Mesodermal cell (in vitro differentiated cells): ENCODE measurements around the gene SEMA4G.
A peak's percentile ranks its signal among the peaks of the same experiment; 100 is the strongest.

ENCODE experiments used
- H3K27ac ChIP-seq: 2 replicates; pipeline ENCODE4 v1.7.0; 2013; ENCODE audit warnings: mild to moderate bottlenecking, low read depth, low read length, moderate library complexity; ENCODE audit not compliant: severe bottlenecking
- H3K36me3 ChIP-seq: 2 replicates; pipeline ENCODE4 v1.7.1; 2013; ENCODE audit warnings: mild to moderate bottlenecking, low read length, moderate library complexity; ENCODE audit not compliant: control insufficient read depth, insufficient read depth
- H3K4me1 ChIP-seq: one replicate; pipeline ENCODE4 v1.7.1; 2013; ENCODE audit warnings: mild to moderate bottlenecking, low read length; ENCODE audit not compliant: insufficient read depth, control insufficient read depth, poor library complexity, severe bottlenecking
- H3K4me3 ChIP-seq: 2 replicates; pipeline ENCODE4 v1.7.0; 2013; ENCODE audit warnings: low read length, control low read depth, mild to moderate bottlenecking; ENCODE audit not compliant: insufficient read depth, poor library complexity, severe bottlenecking; ENCODE audit errors: extremely low read depth
- H3K9me3 ChIP-seq: 2 replicates; pipeline ENCODE4 v1.7.1; 2013; ENCODE audit warnings: mild to moderate bottlenecking, low read length, moderate library complexity; ENCODE audit not compliant: control insufficient read depth
- WGBS, 2 experiments: methylation state at CpG; one replicate each; pipeline ENCODE4 v1.1.5; 2013; ENCODE audit warnings: missing lambda C conversion rate in 2 of 2; ENCODE audit not compliant: insufficient coverage in 2 of 2; 5-methylcytosine and 5-hydroxymethylcytosine counted together

Gene SEMA4G

DNA sequence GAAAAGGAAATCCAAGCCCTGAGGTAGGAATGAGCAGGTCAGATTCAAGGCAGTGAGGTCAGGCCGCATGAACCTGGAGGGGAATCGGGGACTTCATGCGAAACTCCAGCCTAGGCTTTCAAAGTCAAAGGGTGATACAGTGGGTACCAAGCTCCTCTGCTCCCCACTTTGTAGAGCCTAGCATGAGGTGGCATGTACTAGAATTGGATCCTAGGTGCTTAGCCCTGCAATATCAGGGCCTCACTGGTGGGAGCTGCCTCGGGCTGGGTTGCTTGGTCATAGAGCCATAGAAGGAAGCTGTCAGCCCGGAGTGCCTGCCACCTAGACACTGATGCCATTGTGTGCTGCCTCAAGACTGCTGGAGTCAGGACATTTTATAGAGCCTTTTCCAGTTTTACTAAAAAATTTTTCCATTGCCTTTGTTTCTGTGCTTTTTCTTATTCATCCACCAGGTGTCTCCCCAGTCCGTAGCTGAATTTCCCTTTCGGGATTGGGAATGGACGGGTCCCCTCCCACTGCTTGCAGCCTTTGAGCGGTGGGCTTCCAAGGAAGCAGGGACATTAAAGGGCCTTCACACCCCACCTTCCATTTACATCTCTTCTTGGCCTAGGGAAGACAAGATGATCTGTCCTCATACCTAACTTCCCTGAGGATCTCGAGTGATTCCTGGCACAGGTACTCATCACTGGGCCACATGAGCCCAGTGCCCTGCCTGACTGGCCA lies 24.8 kb downstream of the SEMA4G start:
- Histone ChIP-seq H3K36me3 (peaks cover 39% of the 10 kb centered on the region), H3K4me3 (no peak overlapping the region), H3K9me3 (no peaks in the 10 kb centered on the region), H3K4me1 (peaks cover 24% of the 10 kb centered on the region), H3K27ac (no peak overlapping the region)
- WGBS, 2 experiments: 70 to 76% methylated on average over 8 to 10 of the region's 10 CpGs

DNA sequence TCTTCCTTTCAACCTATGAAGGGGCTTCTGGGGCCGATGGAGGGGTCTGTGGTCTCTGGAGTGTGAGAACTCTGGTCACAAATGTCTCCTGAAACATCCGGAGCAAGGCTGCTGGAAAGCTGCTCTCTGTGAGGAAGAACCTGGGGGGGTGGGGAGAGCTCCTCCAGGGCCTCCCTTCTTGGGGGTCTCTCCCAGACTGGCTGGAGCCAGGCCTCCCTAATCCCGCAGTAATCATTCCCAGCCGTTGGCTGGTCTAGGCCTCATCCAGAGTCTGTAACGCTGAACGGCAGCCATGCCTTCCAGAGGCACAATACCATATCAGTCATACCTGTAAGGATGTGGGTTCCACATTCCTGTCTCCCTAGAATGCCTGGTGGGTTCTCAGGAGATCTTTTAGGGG lies 25.9 kb downstream of the SEMA4G start:
- Histone ChIP-seq H3K36me3 (peaks cover 28% of the 10 kb centered on the region), H3K4me3 (no peak overlapping the region), H3K4me1 (peaks cover 20% of the 10 kb centered on the region), H3K27ac (peak overlapping the region; percentile 67), H3K9me3 (no peaks in the 10 kb centered on the region)
- 80 to 86% methylated on average over 4 of the region's 6 CpGs for WGBS, 2 experiments

DNA sequence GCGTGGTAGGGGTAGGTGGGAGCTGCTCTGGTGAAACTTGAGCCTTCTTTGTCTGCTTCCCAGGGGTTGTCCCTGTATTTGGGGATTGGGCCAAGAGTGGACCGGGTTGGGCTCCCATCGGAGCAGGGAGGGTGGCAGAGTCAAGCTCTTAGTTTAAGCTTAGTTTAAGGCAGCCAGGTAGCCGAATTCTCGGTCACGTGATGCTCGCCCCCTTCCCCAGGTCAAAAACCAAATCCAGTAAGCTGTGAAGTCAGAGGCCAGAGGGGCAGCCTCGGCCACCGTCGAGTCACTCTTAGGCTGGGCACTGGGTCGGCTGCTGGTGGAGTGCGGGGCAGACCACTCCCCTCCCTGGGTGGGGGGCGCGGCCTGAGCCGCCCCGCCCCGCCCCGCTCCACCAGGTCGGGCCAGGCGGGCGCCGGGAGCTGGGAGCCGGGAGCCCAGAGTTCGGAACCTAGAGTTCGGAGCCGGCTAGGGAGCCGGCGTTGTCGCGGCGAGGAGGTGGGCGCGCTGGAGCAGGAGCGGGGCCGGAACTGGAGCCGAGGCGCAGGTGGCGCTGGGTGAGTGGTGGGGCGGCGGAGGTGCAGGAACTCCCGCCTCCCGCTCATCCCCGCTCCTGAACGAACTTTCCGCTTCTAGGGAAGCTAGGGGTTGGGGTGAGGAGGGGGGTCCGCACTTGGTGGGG lies 27.5 kb downstream of the SEMA4G start:
- Histone ChIP-seq H3K36me3 (peaks cover 15% of the 10 kb centered on the region), H3K4me1 (peaks cover 32% of the 10 kb centered on the region), H3K27ac (peak overlapping the region; percentile 96), H3K4me3 (peak overlapping the region; percentile 80), H3K9me3 (no peaks in the 10 kb centered on the region)
- 8 to 9% methylated on average over 18 to 25 of the region's 46 CpGs for WGBS, 2 experiments

DNA sequence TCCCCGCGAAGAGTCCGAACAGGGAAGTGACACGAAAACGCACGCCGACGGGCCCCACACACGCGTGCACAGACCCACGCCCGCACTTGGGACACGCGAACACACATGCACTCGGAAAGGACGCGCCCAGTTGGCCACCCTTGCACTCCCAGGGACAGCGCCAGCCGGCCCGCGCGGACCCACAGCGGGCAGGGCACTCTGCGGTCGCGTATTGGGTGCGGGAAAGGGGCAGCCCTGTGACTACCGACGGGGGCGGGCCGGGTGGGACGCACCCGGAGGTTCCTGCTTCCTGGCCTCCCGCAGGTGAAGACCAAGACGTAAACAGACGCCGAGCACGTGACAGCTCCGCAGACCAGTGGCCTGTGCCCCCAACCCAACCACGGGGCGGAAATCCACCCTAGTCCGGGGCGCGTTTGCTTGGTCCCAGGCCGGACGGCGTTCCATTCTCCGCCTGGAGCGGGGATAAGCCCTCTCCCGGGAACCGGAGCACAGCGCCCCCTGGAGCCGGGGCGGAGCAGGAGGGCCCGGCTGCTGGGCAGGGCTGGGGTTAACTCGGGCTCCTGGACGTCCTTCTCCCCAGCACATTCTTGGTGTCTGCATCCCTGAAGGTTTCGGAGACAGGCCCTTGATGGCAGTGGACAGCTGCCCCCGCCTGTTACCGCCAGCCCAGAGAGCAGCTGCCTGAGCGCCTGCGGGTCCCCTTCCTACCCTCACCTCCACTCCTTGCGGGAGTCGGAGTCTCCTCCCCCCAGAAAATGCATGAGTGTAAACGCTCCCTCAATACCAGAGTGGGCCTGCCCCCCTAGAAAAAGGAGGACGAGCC lies 28.3 kb downstream of the SEMA4G start:
- peak overlapping the region; percentile 96 for H3K27ac ChIP-seq
- H3K4me3 ChIP-seq: peak overlapping the region; percentile 80
- H3K4me1 ChIP-seq: peaks cover 36% of the 10 kb centered on the region
- H3K36me3 ChIP-seq: peaks cover 16% of the 10 kb centered on the region
- 0% methylated on average over 57 to 59 of the region's 66 CpGs for WGBS, 2 experiments
- no peaks in the 10 kb centered on the region for H3K9me3 ChIP-seq

DNA sequence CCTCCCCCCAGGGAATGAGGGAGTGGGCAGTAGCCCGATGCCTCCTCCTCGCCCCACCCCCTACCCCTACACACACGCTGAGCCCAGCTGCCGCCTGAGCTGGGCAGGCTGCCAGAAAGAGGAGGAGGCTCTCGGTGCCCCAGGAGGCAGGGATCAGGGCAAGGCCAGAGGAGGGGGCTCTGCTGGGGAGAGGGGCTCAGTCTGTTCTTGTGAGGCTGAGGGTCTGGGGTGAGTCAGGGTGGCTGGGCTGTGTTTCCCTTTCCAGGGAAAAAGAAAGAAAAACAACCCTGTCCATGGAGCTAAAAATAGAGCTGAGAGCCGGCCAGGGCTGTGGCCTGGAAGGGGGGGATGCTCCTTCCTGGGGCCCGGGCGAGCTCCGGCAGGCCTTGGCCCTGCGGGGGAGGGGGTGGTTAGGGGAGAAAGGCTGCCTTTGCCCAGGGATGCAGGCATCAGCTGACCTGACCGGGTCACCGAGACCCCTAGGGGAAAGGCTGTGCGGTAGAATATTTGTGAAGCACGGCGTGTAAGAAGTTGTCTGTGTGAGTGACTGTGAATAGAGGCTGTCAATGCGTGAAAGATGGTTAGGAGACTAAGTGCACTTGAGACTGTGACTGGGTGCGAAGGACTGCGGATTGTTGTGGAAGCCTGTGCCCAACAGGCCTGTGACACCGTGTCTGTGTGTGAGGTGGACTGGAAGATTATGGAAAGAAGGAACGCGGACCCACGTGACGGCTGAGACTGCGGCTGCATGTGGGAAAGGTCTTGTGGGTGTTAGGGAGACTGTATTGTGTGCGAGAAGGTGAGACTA lies 29.1 kb downstream of the SEMA4G start:
- Histone ChIP-seq H3K36me3 (peaks cover 19% of the 10 kb centered on the region), H3K4me3 (peak overlapping the region; percentile 80), H3K27ac (peak overlapping the region; percentile 96), H3K9me3 (no peaks in the 10 kb centered on the region), H3K4me1 (peaks cover 36% of the 10 kb centered on the region)
- 8 to 13% methylated on average over 11 to 20 of the region's 25 CpGs for WGBS, 2 experiments

DNA sequence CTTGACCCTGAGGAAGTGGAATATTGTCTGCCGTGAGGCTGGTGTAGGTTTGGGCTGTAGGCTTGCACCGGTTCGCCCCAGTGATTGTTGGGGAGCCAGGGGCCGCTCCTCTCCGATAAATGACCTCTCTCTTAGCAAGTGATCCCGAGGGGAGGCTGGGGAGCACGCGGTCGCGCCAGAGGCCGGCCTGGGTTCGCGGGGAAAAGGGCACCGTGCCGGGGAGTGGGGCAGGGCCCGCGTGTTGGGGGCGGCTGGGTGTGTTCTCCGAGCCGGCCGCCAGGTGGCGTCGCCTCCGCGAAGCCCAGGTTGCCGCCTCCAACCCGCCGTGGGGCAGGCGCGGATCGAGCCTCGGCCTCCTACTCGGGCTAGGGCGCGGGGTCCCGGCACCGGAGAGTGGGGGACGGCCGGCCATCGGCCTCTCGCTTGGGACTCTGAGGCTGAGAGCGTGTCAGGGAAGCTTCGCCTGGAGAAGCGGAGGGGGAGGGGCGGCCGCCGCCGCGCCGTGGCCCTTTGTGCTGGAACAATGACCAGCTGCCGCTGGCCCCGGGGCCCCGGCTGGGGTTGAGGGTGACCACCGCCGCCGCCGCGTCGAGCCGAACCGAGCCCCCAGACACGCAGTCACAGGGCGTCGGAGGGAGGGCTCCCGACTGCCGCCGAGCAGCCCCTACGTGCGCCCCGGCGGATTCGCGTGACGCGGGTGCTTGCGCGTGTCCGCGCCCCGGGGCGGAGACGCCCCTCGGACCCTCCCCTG lies 29.9 kb downstream of the SEMA4G start:
- 1 to 2% methylated on average over 34 to 52 of the region's 83 CpGs for WGBS, 2 experiments
- H3K36me3 ChIP-seq: peaks cover 20% of the 10 kb centered on the region
- H3K4me1 ChIP-seq: peaks cover 36% of the 10 kb centered on the region
- no peaks in the 10 kb centered on the region for H3K9me3 ChIP-seq
- H3K4me3 ChIP-seq: peak overlapping the region; percentile 80
- H3K27ac ChIP-seq: peak overlapping the region; percentile 96

DNA sequence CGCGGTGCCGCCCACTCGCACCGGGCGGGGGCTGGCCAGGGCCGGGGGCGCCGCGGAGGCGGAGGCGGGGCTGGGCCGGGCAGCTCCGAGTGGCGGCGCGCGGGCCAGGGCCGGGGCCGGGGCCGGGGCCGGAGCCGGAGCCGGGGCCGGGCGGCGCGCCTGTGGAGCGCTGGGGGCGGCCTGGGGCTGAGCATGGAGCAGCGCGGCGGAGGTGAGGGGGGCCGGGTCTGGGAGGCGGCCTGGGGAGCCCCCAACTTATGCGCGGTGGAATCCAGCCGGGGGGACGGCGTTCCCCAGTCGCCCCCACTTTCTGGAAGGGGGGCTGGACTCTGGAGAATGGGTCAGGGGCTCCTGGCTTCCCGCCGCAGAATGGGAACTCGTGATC lies 30.4 kb downstream of the SEMA4G start, which contains the start of gene LZTS2:
Gene LZTS2 (plus strand): TSS at position 67 of the 385 bp plus-strand sequence. CDS start 2,731 bp downstream, outside the sequence.
- peak within 1 kb of the TSS; percentile 80 for H3K4me3 ChIP-seq
- no peaks in the 10 kb centered on the region for H3K9me3 ChIP-seq
- H3K36me3 ChIP-seq: peaks cover 26% of the 10 kb centered on the region
- WGBS, 2 experiments: 0 to 1% methylated on average over 16 to 23 of the region's 44 CpGs
- peak within 1 kb of the TSS; percentile 96 for H3K27ac ChIP-seq
- peaks cover 36% of the 10 kb centered on the region for H3K4me1 ChIP-seq

DNA sequence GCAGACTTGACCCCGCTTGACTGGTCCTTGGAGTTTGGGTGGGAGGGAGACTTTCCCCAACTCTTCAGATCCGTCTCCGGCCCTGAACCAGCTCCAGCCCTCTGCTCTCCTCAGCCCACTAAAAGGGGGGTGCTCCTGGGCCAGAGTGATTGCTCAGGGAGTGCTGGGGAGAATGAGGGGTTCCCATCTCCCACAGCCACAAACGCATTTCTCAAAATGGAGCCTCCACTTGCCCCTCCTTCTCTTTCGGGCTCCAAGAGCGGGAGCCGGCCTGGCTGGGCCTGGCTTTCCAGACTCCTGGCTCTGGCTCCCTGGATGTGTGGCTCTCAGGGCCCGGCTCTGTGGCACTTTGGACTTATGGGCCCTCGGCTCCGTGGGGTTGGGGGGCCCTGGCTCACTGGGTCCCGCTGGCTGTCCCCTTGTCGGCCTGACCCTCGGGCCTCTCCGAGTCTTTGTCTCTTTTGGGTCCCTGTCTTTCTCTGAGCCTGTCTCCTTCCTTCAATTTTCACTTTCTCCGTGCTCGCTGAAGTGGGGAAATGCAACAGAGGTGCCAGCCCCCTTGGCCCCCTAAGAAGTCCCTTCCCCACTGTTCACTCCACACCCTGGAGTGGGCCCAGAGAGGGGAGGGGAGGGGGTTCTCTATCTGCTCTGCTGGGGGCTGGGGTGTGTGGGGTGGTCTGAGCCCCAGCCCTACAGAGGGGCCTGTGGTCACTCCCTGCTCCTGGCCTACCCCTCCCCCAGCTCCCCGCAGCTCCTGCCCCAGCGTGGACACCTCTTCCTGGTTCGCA lies 31.0 kb downstream of the SEMA4G start:
- peak overlapping the region; percentile 80 for H3K4me3 ChIP-seq
- H3K36me3 ChIP-seq: peaks cover 31% of the 10 kb centered on the region
- no peaks in the 10 kb centered on the region for H3K9me3 ChIP-seq
- 9 to 12% methylated on average over 9 to 13 of the region's 19 CpGs for WGBS, 2 experiments
- peak overlapping the region; percentile 66 for H3K27ac ChIP-seq
- H3K4me1 ChIP-seq: peaks cover 32% of the 10 kb centered on the region

DNA sequence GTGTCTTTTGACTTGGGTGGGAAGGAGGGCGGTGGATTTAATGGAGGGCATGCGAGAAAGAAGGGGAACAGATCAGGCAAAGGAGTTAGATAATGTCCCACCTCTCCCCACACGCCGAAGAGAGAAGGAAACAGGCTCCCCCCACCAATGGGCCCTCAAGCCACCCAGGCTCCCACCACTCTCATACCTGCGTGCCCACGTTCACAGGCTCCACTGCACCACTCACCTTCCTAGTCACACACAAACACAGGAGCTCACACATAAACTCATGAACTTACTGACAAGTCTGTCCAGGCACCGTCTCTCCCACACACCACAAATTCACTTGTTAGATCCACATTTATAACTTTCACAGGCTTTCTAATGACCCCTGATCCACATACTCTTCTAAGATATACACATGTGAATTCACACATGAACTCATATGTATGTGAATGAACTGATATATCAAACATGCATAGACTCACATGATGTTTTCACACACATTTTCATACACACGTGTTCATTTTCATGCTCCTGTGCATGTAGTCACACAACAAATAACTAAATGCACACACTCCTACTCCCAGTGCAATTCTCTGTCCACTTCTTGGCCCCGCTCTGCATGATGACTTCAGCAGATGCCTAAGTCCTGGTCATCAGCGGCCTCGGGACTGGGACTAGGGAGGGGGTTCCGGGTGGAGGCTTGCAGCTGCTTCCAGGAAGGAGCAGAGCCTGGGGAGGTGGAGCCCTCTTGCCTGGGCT lies 31.8 kb downstream of the SEMA4G start:
- H3K4me3 ChIP-seq: peak overlapping the region; percentile 80
- WGBS, 2 experiments: 88 to 100% methylated on average over 2 to 6 of the region's 12 CpGs
- no peak overlapping the region for H3K27ac ChIP-seq

More for the DNA sequence above, 31.8 kb downstream of the SEMA4G start:
- peaks cover 26% of the 10 kb centered on the region for H3K4me1 ChIP-seq
- no peaks in the 10 kb centered on the region for H3K9me3 ChIP-seq
- peaks cover 39% of the 10 kb centered on the region for H3K36me3 ChIP-seq
